ENCODE data around the gene MMP15.
"Not testable (repeated sequence)": the region's sequence is repeated elsewhere in the genome, so short reads cannot be mapped to it uniquely, and the experiment has no call there.

MMP15 gene

DNA sequence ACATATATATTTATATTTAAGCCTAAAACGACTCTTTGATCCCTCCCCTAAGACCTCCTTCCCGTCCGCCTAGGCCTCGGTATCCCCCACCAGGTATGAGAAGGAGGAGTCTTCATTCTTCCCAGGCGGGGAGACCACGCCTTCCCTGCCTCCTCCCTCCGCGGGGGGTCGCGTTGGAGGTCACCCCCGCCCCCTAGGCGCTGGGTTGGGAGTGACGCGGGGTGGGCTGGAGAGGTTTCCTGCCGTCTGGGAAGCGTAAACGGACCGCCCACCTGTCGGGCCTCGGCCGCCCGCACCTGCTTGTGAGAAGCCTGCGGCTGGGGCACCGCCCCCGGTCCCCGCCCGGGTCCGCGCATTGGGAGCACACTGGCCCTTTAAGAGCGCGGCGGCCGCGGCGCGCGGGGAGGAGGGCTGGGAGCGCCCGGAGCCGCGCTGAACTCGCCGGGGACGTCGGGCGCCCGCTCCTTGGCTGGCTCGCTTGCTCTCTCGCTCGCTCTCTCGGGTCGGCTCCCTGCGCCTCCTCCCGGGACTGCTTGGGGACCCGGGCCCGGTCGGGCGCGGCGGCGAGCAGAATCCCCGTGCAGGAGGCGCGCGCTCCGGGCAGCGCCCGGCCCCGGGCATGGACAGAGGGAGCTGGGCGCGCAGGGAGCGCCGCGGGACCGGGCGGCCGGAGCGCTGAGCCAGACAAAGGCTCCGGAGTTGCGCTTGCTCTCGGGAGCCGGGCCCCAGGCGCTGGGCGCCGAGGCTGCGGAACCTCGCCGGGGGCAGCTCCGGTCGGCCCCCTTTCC lies at the start of gene MMP15:
Gene MMP15, plus strand, starts transcription at position 404 of the 788 bp plus-strand sequence. CDS start 597 bp downstream, outside the sequence.
- peak; percentile 62 to 71 for DNase-seq

DNA sequence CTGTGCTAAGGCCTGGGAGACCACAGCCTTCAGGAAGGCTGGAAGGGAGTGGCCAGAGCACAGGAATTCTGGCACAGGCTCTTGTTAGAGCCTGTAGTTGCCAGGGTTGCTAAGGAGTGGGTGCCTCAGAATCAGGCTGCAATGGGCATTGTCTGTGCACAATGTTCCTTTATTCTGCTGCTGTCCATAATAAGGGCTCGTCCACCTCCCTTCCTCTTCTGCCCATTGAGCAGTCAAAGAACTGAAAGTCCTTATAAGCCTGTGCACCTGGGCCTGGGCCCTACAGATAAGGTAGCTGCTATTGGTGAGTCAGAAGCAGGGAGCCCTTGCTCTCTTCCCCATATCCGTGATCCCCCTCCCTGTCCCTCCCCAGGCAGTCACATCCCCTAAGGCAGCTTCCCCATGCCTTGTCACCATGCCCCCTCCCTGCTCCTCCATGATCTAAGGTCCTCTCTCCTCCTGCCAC lies 49.2 kb upstream of the MMP15 start:
- DNase-seq, result no peak

DNA sequence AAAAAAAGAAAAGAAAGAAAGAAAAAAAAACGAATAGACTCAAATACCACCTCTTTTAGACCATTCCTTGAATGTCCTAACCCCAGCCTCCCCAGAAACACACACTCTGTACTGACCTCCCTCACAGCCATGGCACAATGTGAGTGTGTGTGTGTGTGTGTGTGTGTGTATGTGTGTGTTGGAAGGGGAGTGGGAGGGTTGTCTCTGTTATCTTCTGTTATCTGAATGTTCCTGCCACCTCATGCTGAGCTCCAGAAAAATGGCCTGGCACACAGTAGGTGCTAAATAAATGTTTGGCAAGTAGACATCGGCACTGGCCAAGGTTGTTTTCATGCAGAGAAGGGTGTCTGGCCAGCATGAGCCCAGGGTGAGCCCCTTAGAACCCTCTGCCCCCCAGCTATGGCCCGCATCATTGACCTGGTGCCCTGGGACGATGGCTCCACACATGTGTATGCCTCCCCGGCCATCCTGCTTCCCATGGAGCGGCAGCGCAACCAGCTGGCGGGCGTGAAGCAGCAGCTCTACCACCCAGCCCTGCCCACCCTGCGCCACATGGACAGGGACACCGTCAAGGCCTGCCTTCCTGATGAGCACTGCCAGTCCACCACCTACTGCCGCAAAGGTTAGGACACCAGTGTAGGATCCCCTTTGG lies 48.0 kb upstream of the MMP15 start:
- no peak for DNase-seq

DNA sequence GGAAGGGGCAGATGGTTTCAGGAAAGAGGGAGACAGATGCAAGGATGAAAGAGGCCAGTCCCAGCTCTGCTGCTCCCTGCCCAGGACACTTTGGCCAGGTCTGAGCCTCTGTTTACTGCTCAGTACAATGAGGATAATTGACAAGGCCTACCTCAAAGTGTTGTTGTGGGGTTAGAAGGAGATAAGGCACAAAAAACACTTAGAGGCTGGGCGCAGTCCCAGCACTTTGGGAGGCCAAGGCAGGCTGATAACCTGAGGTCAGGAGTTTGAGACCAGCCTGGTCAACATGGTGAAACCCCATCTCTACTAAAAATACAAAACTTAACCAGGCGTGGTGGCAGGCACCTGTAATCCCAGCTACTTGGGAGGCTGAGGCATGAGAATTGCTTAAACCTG lies 47.5 kb upstream of the MMP15 start:
- not testable (repeated sequence) for DNase-seq

DNA sequence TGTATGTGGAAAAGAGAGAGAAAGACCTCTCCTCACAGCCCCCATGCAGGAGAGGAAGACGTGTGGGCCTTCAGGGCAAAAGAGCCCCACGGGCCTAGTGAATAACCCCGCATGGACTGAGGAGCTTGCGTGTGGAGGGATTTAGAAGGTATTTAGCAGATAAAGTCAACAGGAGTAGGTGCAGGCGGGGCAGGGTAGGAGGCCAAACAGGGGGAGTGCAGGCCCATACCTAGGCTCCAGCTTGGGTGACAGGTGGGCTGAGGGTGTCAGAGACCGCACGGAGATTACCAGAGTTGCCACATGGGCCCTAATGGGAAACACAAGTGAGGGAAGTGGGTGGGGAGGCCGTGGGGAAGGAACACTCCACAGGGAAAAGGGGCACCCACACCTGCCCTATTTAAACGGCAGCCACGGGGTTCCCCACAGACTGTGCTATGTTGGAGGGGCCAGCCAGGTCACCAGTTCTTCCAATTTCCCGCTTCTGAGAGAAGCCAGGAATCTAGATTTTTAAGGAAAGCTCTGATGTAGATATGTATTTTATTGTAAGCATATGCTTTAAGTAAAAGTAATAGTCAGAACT lies 46.5 kb upstream of the MMP15 start:
- DNase-seq, result no peak

DNA sequence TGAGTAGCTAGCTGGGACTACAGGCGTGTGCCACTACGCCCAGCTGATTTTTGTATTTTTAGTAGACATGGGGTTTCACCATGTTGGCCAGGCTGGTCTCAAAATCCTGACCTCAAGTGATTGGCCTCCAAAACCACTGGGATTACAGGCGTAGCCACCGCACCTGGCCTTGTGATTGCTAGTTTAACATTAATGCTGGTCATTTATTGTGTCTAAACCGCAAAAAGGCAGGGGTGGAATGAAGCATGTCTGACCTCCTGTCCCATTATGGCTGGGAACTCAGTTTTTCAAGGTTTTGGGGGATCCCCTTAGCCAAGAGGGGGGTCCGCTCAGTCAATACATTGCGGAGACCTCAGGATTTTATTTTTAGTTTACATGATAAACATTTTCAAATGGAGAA lies 43.9 kb upstream of the MMP15 start:
- no peak for DNase-seq

DNA sequence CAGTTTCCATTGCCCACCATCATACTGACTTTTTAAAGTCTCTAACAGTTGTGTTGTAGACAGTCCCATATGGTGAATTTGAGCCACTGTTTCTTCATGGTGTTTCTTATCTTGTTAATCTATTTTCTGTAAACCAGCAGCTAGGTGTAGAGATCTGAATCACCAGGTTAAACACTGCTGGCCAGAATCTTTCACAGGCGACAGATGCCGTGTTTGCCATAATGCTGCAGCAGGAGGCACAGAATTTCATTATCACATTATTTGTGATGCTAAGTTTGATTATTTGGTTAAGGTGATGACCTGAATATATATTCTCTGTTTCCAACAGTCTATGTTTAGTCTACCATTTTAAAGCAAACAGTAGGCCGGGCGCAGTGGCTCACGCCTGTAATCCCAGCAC lies 43.2 kb upstream of the MMP15 start:
- no peak for DNase-seq

DNA sequence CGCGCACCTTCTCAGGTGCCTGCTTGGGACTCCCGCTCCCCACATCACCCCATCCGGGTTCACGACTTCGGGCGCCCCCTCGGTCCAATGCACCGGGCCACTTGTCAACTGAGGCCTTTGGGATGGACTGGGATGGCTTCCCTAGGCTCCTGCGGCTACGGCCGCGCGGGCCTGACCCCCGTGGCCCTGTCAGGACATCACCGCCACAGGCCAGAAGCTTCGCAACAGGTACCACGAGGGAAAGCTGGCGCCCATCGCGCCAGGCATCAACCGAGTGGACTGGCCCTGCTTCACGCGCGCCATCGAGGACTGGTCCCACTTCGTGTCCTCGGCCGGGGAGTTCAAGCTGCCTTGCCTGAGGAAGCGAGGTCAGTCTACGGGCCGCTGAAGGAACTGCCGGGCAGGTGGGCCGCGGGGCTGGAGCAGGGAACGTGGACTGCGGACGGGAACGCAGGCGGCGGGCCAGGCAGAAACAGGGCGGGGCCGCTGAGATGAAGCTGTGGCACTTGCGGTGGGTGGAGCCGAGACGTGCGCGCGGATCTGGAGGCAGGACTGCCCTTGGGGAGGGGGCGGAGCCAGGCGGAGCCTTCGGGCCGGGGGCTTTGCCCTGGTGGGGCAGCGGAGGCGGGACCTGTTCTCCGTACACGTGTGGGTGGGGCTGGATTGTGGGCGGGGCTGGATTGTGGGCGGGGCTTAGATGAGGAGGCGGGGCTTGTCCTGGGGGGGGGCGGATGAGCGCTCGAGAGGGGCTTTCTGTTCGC lies 40.9 kb upstream of the MMP15 start:
- DNase-seq, result peak; percentile 89 to 95

DNA sequence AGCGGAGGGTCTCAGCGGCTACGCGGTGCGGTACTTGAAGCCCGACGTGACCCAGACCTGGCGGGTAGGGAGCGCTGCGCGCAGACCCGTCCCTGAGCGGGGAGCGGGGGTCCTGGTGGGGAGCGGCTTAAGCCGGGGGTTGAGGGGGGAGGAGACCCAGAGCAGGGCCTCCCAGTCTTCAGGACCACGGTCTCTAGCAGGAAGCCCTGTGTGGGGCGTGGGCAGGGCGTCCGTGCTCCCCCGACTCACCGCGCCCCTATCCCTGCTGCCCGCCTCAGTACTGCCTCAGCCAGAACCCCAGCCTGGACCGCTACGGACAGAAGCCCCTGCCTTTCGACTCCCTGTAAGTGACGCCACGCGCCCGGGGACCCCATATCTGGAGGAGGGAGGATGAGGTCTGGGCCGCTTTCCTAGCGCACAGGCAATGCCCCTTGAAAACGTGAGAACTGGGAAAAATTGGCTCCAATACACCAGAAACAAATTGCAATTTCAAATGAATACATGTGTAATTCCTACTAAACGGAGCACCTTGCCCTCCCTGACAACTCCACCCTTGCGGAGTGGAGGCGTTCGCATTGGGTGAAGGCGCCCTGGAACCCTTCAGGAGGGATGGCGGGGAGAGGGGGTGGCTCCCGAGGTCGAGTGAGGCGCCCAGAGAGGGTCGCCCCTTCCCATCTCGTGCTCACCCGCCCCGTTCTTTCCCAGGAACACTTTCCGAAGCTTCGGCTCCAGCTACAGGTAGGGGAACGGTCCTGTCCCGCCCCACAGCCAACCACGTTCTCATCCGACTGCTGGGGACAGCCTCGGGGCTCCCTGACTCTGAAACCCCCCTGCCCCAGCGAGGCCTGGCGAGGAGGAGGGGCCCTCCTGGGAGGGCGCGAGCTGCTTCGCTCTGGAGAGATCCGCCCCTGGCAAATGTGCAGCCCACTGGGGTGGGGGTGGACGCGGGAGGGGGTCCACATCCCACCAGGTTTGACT lies 40.1 kb upstream of the MMP15 start:
- DNase-seq, result no peak

DNA sequence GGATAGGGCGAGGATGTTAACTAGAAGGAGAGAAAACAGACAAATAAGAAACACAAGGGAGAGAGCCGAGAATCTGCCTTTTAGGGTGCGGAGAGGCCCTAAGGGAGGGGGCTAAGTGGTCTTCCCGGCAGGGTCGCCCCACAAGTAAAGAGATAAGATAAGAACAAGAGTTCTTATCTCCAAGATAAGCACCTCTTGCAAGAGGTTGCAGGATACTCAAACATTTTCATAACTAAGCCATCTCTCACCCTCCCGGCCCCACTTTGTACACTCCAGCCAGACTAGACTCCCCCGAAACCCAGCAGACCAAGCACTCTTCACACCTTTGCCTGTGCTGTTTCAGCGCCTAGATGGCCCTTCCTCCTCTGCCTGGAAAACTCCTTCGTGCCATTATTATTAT lies 39.4 kb upstream of the MMP15 start:
- DNase-seq, result no peak

DNA sequence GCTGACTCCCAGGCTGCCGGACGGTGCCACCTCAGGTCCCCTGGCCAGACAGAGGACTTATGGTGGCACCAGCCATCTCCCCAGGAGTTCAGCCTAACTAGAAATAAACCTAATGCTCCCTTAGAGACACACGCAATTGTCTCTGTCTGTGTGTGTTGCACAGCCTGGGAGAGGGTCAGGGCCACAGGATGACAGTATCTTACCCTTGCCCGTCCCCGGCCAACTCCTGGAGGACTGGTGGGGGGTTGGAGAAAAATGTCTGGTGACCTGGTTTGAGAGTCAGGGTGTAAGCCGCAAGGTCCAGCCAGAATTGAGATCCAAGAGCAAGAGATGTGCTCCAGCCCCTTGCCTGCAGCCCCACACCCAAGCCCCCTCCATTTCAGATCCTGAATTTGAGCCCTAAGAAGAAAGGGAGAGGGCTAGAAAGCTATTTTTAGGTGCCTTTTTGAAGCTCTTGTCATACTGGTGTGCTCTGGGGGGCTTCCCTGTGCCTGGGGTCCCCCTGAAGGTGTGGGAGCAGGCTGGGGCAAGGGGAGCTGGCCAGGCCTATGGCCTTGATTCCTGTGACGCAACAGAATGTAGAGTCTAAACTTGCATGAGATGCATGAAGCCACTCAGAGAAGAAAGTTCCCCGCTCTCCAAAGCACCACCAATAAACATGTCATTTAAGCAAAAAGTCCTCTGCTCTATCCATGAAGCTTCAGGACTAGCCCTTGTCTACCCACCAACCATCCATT lies 37.9 kb upstream of the MMP15 start:
- DNase-seq, result no peak

DNA sequence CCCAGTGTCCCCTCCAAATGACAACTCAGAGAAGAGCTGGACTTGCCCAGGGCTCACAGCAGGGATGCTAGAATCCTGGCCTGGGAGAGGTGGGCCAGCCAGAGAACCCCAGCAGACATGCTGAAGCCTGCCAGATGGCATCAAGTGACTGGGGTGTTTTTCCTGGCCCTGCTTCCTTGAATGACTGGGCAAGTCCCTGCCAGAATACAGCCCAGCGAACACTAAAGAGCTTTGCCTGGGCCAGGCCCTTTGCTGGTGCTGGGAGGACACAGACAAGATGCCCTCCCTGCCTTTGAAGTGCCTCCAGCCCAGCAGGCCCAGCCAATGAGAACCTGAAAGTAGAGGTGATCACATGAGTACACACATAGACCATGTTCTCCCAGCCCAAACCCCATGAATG lies 36.6 kb upstream of the MMP15 start:
- no peak for DNase-seq

DNA sequence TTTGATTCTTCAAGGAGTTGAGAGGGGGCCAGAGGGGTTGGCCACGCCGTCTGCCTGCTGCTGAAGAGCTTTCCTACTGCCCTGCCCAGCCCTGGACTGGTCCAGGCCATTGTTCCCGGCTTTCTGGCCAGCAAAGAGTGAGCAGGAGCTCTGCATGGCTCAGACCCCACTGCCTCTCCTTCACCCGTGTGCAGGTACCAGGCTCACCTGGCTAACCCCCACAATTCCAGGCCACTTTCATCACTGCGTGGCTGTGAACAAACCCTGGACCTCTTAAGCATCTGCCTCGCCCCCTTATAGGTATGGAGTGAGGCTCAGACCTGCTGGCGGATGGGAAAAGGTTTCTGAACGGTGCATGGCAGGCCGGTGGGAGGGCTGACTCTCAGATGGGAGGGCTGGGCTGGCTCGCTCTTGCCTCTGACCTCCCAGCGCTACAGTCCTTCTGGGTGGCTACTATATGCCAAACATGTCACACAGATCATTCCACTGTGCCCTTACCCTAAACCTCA lies 33.9 kb upstream of the MMP15 start:
- DNase-seq, result no peak

DNA sequence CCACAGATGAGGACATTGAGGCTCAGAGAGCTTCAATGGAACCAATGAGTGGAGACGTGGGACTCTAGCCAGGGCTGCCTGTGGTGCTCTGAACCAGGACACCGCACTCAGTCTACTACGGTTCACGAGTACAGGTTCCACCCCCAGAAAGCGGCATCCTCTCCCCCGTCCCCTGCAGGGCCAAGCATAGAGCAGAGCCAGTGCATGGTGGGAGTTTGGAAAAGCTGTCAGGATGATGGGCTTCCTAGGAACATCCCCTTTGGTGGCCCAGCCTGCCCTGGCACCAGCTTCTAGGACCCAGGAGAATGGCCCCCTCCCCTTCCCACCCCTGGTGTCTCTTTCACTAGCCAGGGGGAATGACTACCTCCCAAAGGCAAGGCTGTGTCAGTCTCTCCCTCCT lies 33.5 kb upstream of the MMP15 start:
- no peak for DNase-seq

DNA sequence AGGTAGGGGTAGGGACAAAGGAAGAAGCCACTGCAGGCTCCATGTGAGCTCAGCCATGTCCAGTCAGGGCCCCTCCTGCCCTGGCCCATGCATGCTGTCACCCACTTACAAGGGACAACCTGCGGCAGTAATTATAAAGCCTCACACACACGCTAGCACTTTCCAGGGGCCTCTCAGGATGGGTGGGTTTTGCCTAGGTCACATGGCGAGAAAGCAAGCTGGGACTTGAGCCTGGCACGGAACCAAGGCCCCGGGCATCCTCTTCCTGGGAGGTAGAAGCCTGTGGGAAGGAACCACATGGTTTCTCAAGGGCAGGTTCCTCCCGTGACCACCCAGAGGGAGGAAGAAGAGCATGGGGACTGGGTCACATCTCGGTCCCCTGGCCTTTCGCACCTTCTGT lies 32.1 kb upstream of the MMP15 start:
- no peak for DNase-seq

DNA sequence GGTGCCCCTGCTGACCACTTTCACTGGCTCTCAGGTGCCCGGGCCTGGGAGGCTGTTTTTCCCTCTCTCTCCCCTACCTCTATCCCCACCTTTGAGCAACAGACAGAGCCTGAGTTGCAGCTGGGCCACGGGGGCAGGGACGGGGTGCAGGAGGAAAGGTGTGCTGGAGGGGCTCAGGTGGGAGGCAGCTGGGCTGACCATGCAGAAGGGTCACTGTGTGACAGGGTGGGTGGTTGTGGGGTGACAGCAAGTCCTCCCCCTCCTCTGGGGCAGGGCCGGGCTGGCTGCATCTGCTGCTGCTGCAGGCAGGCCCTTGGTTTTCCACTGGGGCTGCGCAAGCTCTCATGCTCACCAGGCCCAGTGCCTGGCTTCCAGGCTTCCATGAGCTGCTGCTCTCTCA lies 31.7 kb upstream of the MMP15 start:
- DNase-seq, result no peak

DNA sequence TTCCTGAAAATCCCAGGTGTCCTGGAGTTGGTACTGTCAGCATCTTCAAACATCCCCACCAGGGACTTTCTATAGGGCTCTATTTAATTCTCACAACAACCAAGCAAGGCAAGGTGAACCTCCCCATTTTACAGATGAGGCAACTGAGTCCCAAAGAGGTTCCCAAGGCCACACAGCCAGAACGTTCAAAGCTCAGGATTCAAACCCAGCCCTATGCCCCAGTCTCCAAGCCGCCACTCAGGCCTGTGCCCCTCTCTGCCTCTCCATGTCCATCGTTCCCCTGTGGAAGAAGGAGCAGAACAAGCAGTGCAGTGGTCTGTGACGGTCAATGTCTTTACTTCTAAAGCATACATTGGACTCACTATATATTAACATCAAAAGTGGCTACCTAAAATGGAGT lies 31.2 kb upstream of the MMP15 start:
- no peak for DNase-seq

DNA sequence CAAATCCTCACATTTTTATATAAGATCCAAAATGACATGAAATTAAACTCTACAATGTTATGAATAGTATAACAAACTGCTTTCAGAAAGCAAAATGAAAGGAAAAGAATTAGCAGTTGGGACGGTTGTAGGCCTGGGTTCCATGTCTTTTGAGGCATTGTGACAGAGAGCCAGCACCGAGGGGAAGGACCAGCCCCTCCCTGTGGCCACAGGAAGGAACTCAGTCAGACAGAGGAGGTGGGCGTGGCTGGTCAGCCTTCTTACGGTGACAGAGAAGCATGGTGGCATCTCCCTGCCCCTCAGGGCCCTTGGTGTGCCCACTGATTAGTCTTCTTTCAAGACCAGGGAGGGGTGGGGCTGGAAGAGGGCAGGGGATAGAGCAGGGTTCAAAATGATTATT lies 30.8 kb upstream of the MMP15 start:
- DNase-seq, result no peak

DNA sequence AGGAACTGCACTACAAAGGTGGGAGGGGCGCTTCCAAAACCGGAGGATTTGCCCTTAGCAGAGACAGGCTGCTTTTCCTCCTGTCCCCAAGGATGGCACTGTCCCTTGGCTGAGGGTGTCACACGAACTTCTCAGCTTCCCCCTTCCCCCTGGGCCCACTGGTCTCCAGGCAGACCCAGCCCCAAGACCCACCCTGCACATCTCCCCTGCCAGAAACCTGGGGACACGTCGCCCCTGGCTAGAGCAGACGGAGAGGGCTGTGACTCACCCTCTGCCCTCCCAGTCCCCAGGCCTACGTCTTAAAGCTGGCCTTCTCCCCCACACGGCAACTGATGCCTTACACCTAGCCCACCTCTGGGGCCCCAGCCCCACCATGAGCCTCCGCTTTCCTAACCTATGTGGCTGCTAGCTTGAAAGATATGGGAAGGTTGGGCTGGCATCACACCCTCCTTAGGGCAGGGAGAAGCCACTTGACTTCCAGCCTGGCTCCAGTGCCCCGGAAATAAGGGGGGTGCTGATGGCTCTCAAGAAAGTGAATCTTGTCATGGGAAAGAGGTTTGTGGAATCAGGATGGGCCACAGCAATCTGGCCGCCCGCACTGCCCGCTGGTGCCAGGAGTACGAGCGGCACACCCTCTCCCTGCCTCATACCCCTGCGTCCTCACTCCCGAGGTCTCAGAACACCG lies 29.7 kb upstream of the MMP15 start:
- no peak for DNase-seq

DNA sequence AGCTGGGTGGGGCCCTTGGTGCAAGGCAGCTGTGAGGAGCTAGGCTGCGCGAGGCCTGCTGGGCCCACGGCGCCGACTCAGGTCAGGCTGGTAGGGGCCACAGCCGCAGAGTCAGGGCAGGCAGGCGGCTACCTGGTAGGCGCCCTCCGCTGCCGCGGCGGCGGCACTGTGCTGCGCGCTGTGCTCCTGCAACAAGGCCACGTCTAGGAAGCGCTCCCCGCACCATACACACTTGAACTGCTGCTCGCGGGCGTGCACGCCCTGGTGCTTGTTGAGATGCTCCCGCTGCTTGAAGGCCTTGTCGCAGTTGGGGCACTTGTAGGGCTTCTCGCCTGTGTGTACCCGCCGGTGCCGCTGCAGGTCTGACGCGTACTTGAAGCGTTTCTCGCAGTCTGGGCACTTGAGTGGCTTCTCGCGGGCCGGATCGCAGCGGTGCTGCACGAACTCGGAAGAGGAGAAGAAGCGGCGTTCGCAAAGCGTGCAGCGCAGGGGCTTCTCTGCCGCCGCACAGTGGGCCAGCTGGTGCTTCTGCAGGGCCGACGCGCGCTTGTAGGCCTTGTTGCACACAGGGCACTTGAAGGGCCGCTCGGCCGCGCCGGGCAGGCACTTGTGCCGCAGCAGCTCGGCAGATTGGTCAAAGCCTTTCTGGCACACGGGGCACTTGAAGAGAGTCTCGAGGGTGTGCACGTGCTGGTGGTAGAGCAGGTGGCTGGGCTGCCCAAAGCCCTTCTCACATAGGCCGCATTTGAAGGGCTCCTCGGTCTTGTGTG lies 29.0 kb upstream of the MMP15 start:
- no peak for DNase-seq

All from stimulated activated CD4-positive, alpha-beta T cell treated with anti-CD3 and anti-CD28 coated beads, Interleukin-4, amount 100 ng/mL, for 4 hours (primary cell).